Measurements from ENCODE around the gene TMEM182.

The TMEM182 gene

DNA sequence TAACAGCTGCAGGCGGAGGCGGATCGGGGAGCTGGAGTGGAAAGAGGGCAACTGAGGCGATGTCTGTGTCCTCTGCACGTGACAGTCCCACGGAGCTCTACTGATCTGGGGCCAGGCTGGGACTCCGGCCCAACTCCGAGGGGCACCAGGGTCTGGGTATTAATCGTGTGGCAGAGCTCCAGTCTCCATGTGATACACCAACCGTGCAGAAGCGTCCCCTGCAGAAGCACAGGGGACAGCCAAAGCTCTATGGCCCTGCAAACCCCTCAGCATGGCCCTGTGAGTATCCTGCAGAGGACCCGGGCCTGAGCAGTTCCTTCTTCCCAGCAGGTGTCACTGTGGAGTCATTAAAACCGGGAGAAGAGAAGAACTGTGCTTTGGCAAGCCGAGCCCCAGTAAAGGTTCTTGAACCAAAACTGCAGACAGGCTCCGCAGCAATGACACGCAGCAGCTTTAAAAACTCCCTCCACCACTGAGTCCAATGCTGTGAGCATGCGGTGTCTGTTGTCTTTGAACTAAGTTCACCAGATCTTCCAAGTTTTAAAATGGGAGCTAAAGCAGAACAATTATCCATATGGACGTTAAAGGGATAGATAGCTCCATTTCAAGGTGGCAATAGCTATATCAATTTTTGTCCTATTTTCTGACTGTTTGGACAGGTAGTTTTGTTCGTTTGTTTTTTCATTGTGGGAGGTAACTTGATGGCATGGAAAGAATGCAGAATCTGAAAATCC, 79.4 kb downstream of the TMEM182 start:
- no peaks in the 10 kb centered on the region for H3K9me3 ChIP-seq (ENCODE audit: control insufficient read depth, insufficient read depth, low read length)
- no peak overlapping the region for H3K9ac ChIP-seq (ENCODE audit: low read depth, low read length)
- H3K4me1 ChIP-seq (ENCODE audit: insufficient read depth, low read length): no peaks in the 10 kb centered on the region
- no peaks in the 10 kb centered on the region for H3K36me3 ChIP-seq (ENCODE audit: insufficient read depth, low read length)

- H3K9ac ChIP-seq (ENCODE audit: low read depth, low read length): no peak overlapping the region
- no peaks in the 10 kb centered on the region for H3K36me3 ChIP-seq (ENCODE audit: insufficient read depth, low read length)
- no peaks in the 10 kb centered on the region for H3K9me3 ChIP-seq (ENCODE audit: control insufficient read depth, insufficient read depth, low read length)
- H3K4me1 ChIP-seq (ENCODE audit: insufficient read depth, low read length): 0 out of 2 replicates have a peak, but pooled peaks cover 2% of the 10 kb centered on the region
Measured at GRCh38 chr2:102843764-102844443, 82.1 kb downstream of the TMEM182 start.

- H3K4me1 ChIP-seq (ENCODE audit: insufficient read depth, low read length): 0 out of 2 replicates have a peak, but pooled peaks cover 5% of the 10 kb centered on the region
- H3K9me3 ChIP-seq (ENCODE audit: control insufficient read depth, insufficient read depth, low read length): no peaks in the 10 kb centered on the region
- H3K36me3 ChIP-seq (ENCODE audit: insufficient read depth, low read length): no peaks in the 10 kb centered on the region
- no peak overlapping the region for H3K9ac ChIP-seq (ENCODE audit: low read depth, low read length)
Measured at GRCh38 chr2:102844911-102845310, 83.1 kb downstream of the TMEM182 start.

DNA sequence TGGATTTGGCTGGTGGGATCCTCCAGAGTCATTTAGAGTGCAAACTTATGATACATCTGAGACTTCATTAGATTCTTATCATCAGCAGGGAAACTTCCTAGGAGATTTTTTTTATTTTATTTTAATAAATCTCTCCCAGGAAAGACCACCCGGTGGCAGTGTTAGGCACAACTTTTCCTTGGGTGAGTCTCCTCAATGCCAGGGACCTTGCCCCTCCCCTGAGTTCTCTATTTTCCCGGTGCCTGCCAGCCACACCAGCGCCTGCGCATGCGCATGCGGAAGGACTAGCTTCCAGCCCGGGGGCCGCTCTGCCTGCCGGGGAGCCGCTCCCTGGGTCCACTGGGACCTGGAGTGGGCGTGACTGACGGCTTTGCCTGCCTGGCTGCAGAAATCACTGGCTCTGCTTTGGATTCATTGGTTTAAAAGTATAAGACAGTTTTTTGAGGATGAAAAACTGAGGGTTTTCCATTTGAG, 86.6 kb downstream of the TMEM182 start:
- H3K9ac ChIP-seq (ENCODE audit: low read depth, low read length): peak overlapping the region; percentile 49; the same call in 1 of the 2 replicates

DNA sequence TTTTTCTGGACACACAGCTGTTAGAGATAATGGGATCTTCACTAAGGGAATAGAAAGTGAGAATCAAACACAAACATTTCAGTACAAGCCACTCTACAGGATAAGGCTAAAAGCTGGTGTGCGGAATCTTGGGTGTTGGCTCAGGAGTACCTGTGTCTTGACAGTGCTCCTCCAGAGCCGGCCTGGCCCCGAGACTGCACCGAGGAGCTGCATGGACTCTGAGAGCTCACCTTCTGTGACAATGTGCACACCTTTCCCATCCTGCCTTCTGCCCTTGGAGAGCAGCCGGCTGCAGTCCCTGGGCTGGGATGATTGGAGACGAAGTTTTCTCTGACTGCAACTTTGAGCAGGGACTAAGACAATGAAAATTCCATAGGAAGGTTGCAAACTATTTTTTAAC, 89.1 kb downstream of the TMEM182 start:
- H3K9me3 ChIP-seq (ENCODE audit: control insufficient read depth, insufficient read depth, low read length): no peaks in the 10 kb centered on the region; the same call in 1 of the 2 replicates
- no peak overlapping the region for H3K9ac ChIP-seq (ENCODE audit: low read depth, low read length)
- no peaks in the 10 kb centered on the region for H3K36me3 ChIP-seq (ENCODE audit: insufficient read depth, low read length)
- 0 out of 2 replicates have a peak, but pooled peaks cover 5% of the 10 kb centered on the region for H3K4me1 ChIP-seq (ENCODE audit: insufficient read depth, low read length)

More for the DNA sequence above, 86.6 kb downstream of the TMEM182 start:
- Histone ChIP-seq H3K9me3 (ENCODE audit: control insufficient read depth, insufficient read depth, low read length) (no peaks in the 10 kb centered on the region), H3K36me3 (ENCODE audit: insufficient read depth, low read length) (no peaks in the 10 kb centered on the region), H3K4me1 (ENCODE audit: insufficient read depth, low read length) (0 out of 2 replicates have a peak, but pooled peaks cover 5% of the 10 kb centered on the region)

DNA sequence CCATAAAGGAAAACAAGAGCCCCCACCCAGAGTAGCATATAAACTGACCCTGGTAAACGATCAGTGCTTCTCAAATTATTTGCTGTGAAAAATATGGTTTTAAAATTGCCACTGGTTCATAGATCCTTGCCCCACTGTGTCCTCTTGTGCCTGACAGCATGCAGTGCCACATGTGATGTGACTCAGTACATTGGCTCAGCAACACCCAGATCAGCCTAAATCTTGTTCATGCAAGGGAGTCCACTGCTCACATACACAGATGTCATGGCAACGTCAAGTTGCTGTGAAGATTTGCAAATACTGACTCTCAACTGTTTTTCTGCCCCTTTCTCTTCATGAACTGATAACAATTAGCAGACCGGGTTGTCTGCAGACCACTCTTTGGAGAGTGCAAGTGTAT, 91.0 kb downstream of the TMEM182 start:
- Histone ChIP-seq H3K36me3 (ENCODE audit: insufficient read depth, low read length) (no peaks in the 10 kb centered on the region), H3K4me1 (ENCODE audit: insufficient read depth, low read length) (0 out of 2 replicates have a peak, but pooled peaks cover 5% of the 10 kb centered on the region)

More for the DNA sequence above, 91.0 kb downstream of the TMEM182 start:
- Histone ChIP-seq H3K9ac (ENCODE audit: low read depth, low read length) (no peak overlapping the region), H3K9me3 (ENCODE audit: control insufficient read depth, insufficient read depth, low read length) (no peaks in the 10 kb centered on the region; the same call in 1 of the 2 replicates)
